HL-60 (cell line): ENCODE data around the gene NAT8L.

Experiments
- DNase-seq, 2 experiments: peaks; one replicate each; pipeline ENCODE4 v3.0.0-alpha.2; 2010 to 2020; ENCODE audit warnings: low read depth in 1 of 2, low spot score in 1 of 2
- H3K27ac ChIP-seq: fragments of 250-450 bp; sonication (Bioruptor Pico); replicated peaks from 2 replicates; pipeline ENCODE4 v1.5.1; 2020; ENCODE audit warnings: mild to moderate bottlenecking, moderate library complexity
- H3K27me3 ChIP-seq: fragments of 250-450 bp; sonication (Bioruptor Pico); 2 replicates; pipeline ENCODE4 v1.5.1; 2021; ENCODE audit warnings: mild to moderate bottlenecking, moderate library complexity; ENCODE audit not compliant: insufficient read depth, poor library complexity, severe bottlenecking
- H3K4me3 ChIP-seq: replicated peaks from 2 replicates; pipeline ENCODE4 v1.5.1; 2011; ENCODE audit warnings: mild to moderate bottlenecking, control low read depth, low read length; ENCODE audit not compliant: insufficient read depth
- CTCF ChIP-seq: IDR thresholded peaks from one replicate; pipeline ENCODE4 v1.5.1; 2011; ENCODE audit warnings: low read length, control low read depth, inconsistent platforms; ENCODE audit not compliant: insufficient read depth
- GABPA ChIP-seq: IDR thresholded peaks from 2 replicates; pipeline ENCODE4 v1.6.1; 2012; ENCODE audit warnings: low read depth
- POLR2AphosphoS5 ChIP-seq: IDR thresholded peaks from 2 replicates; pipeline ENCODE4 v1.6.1; 2012; ENCODE audit warnings: low read depth
- SPI1 ChIP-seq: IDR thresholded peaks from 2 replicates; pipeline ENCODE4 v1.6.1; 2012; ENCODE audit warnings: low read depth, mild to moderate bottlenecking, borderline replicate concordance
- TF ChIP-seq, protein P1 (sequence below): IDR thresholded peaks from 2 replicates; pipeline ENCODE4 v1.6.1; 2012; ENCODE audit warnings: low read depth; ENCODE audit not compliant: insufficient replicate concordance

Gene NAT8L

GRCh38 chr4:2043396-2044118 is 15.6 kb upstream of the NAT8L start:
- Histone ChIP-seq H3K27me3 (peaks cover 24% of the 10 kb centered on the region), H3K4me3 (no peak overlapping the region), H3K27ac (no peak overlapping the region)
- TF ChIP-seq POLR2AphosphoS5 (no peak), SPI1 (no peak), CTCF (no peak), GABPA (no peak)
- TF ChIP-seq, protein P1, sequence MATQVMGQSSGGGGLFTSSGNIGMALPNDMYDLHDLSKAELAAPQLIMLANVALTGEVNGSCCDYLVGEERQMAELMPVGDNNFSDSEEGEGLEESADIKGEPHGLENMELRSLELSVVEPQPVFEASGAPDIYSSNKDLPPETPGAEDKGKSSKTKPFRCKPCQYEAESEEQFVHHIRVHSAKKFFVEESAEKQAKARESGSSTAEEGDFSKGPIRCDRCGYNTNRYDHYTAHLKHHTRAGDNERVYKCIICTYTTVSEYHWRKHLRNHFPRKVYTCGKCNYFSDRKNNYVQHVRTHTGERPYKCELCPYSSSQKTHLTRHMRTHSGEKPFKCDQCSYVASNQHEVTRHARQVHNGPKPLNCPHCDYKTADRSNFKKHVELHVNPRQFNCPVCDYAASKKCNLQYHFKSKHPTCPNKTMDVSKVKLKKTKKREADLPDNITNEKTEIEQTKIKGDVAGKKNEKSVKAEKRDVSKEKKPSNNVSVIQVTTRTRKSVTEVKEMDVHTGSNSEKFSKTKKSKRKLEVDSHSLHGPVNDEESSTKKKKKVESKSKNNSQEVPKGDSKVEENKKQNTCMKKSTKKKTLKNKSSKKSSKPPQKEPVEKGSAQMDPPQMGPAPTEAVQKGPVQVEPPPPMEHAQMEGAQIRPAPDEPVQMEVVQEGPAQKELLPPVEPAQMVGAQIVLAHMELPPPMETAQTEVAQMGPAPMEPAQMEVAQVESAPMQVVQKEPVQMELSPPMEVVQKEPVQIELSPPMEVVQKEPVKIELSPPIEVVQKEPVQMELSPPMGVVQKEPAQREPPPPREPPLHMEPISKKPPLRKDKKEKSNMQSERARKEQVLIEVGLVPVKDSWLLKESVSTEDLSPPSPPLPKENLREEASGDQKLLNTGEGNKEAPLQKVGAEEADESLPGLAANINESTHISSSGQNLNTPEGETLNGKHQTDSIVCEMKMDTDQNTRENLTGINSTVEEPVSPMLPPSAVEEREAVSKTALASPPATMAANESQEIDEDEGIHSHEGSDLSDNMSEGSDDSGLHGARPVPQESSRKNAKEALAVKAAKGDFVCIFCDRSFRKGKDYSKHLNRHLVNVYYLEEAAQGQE = no peak
- DNase-seq = no peak

- peaks cover 24% of the 10 kb centered on the region for H3K27me3 ChIP-seq
- no peak overlapping the region for H3K4me3 ChIP-seq
- no peak overlapping the region for H3K27ac ChIP-seq
- no peak for TF ChIP-seq POLR2AphosphoS5
- no peak for DNase-seq
These were observed 15.0 kb upstream of the NAT8L start for GRCh38 chr4:2044119-2044485.

- DNase-seq = no peak
- H3K4me3 ChIP-seq = no peak overlapping the region
- peaks cover 22% of the 10 kb centered on the region for H3K27me3 ChIP-seq
- no peak overlapping the region for H3K27ac ChIP-seq
- TF ChIP-seq GABPA (no peak), CTCF (no peak), SPI1 (no peak), POLR2AphosphoS5 (no peak)
- TF ChIP-seq, protein P1 = no peak
These were observed 14.3 kb upstream of the NAT8L start for GRCh38 chr4:2044542-2045517.

- no peak for DNase-seq
These were observed 13.6 kb upstream of the NAT8L start for GRCh38 chr4:2045518-2045951.

More at GRCh38 chr4:2045518-2045951, 13.6 kb upstream of the NAT8L start:
- TF ChIP-seq SPI1 = no peak
- TF ChIP-seq, protein P1 = no peak
- no peak for TF ChIP-seq POLR2AphosphoS5
- TF ChIP-seq GABPA = no peak
- TF ChIP-seq CTCF = no peak
- Histone ChIP-seq H3K27me3 (peaks cover 18% of the 10 kb centered on the region), H3K27ac (no peak overlapping the region), H3K4me3 (no peak overlapping the region)
